GM19328 (cell line): ENCODE data around the gene MYO18A.
"Not testable (repeated sequence)": the region's sequence is repeated elsewhere in the genome, so short reads cannot be mapped to it uniquely, and the experiment has no call there.

Source experiments
- ATAC-seq: cut with Tn5 transposase; IDR thresholded peaks from one replicate; pipeline ENCODE4 v1.9.1; 2021; ENCODE audit warnings: mild to moderate bottlenecking, moderate library complexity; ENCODE audit not compliant: unreplicated experiment

MYO18A gene

GRCh38 chr17:29196769-29197515 is 16.7 kb upstream of the MYO18A start:
- no peak for ATAC-seq

DNA sequence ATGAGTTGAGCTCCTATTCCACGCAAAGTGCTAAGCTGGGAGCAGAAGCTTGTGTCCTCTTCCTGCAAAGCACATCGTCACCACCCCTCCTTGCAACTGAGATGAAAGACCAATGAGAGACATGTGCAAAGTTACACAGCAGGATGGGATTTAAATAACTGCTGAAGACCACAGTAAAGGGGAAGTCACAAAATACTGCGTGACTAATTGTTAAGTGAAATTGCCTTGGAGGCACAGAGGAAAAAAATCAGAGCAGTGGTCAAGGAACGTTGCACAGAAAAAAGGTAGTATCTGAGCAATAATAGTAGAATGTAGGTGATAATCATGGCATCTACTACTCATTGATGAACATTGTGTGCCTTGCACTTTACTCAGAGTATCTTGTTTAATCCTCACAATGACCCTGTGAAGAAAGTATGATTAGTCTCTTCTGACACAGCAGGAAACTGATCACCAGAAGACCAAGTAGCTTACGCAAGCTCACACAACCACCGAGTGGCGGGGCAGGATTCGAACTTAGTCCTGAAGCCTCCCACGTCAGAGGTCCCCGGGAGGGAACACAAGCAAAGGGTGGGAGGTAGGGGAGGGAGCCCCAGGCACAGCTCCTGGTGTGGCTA is 15.4 kb upstream of the MYO18A start:
- ATAC-seq, result no peak

DNA sequence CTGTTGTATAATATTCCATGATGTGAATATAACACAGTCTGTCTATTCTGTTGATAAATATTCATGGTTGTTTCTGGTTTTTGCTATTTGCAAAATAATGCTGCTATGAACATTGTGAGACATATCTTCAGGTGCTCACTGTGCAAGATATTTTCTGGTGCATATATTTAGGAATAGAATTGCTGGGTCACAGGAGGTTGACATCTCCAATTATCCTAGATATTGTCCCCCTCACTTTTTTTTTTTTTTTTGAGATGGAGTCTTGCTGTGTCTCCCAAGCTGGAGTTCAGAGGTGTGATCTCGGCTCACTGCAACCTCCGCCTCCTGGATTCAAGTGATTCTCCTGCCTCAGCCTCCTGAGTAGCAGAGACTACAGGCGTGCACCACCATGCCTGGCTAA is 14.5 kb upstream of the MYO18A start:
- ATAC-seq, result no peak

DNA sequence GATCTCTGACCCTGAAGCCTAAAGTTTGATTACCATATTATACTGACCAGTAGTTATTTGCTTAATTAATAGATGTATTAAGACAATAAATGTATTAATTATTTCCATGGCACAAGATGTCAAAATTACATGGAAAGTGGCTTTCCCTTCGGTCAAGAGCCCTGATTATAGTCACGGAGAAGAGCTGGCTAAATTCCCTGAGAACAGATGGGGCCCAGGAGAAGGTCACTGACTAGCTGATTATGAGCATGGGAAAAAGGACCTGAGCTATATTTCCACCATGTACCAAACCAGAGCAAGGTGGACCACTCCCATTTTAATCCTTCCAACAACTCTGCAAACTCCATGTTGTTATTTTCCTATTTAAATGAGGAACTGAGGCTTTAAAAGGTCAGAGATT is 12.9 kb upstream of the MYO18A start:
- ATAC-seq, result no peak

GRCh38 chr17:29190592-29191207 is 10.5 kb upstream of the MYO18A start:
- no peak for ATAC-seq

DNA sequence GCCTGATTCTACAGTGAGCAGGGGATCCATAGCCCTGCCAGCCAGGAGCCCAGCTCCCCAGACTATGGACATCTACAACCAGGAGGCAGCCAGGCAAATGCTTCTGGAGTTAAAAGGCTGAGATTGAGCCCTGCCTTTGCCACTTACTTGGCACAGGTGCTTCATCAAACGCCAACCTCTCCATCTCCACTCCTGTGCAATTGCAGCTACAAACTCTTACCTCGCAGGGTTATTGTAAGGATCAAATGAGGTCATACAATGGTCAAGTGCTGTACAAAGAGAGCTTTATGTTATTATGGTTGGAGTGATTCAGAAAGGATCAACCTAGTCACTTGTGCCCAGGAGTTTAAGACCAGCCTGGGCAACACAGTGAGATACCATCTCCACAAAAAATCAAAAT is 9.8 kb upstream of the MYO18A start:
- ATAC-seq, result no peak

GRCh38 chr17:29189355-29189754 is 9.2 kb upstream of the MYO18A start:
- ATAC-seq, result no peak

- no peak for ATAC-seq
These were observed 1.0 kb upstream of the MYO18A start for GRCh38 chr17:29181226-29181625.

DNA sequence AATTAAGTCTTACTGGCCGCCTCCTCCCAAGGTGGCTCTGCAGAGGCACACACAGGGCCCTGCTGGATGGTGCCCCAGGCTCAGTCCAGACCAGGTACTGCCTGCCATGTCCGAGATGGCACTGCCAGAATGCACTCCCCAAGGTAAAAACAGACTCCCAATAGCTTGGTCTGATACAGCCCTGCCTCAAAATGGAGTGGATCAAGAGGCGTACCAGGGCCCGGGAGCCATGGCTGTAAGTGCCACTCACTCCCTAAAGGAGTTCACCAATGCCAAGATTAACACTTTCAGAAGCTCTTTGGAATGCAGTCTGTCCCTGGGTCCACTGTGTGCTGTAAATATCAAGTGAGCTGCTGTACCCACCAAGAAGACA is 576 bp upstream of the MYO18A start:
- no peak for ATAC-seq

DNA sequence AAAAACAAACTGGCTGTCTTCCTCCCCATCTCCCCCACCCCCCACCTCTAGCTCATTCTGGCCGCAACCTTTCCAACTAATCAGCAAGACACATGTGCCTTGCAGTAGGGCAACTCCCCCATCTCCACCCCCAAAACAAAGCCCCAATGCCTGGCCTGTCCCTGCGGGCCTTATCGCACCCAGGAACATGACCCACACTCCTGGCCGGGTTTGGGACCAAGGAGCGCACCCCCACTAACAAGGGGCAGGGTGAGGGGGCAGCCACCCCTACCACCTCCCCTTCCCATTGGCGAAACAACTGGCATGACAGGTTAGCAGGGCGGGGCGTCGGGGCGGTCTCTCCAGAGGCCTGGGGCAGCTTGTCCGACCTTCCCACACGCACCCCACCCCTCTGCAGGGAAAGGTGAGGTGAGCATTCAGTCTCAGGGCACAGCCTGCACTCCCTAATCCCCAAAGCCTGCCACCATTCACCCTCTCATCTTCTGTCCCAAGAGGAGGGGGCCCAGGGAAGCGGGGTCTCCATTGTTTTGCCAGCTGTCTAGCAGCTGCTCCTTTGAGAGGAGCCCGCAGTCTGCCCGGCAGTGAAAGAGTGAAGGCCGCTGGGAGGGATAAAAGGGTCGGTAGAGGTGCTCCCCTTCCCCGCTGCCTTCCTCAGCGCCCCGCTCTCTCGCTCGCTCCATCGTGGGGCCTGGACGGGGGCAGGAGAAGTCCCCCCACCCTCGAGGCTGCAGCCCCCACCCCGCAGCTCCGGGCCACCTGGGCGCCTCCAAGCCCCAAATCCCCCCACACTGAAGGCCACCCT is 765 bp downstream of the MYO18A start:
- ATAC-seq, result no peak

- no peak for ATAC-seq
These were observed 1.4 kb downstream of the MYO18A start for GRCh38 chr17:29178750-29179231.

- no peak for ATAC-seq
These were observed 2.1 kb downstream of the MYO18A start for GRCh38 chr17:29177871-29178749.

- no peak for ATAC-seq
These were observed 2.7 kb downstream of the MYO18A start for GRCh38 chr17:29177541-29177870.

GRCh38 chr17:29176558-29177351 is 3.4 kb downstream of the MYO18A start:
- peak; percentile 51 for ATAC-seq

GRCh38 chr17:29175349-29175748 is 4.8 kb downstream of the MYO18A start:
- ATAC-seq, result no peak

DNA sequence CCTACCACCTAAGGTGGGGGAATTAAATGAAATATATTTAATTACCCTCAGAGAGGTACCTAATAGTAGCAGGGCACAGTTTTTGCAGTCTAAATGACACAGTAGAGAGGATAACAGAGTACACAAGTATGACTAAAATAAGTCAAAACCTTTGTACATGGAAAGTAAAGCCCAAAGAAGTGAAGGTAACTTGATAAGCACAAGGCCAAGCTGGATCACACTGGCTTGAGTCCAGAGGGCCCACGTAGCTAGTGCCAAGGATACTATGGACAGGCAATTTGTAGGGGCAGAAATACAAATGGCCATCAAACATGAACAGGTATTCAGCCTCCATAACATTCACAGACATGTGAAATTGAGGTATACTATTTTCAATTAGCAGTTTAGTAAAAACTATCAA is 7.6 kb downstream of the MYO18A start:
- ATAC-seq, result no peak

- ATAC-seq, result no peak
These were observed 9.5 kb downstream of the MYO18A start for GRCh38 chr17:29170682-29171081.

GRCh38 chr17:29169806-29170591 is 10.2 kb downstream of the MYO18A start:
- ATAC-seq, result no peak

- ATAC-seq, result not testable (repeated sequence)
These were observed 11.5 kb downstream of the MYO18A start for GRCh38 chr17:29168759-29169126.
